H1 (cell line): Measurements from ENCODE around the gene PLPPR2.

Experiments used
- POLR2A ChIP-seq, 2 experiments: IDR thresholded peaks; 1 replicate in 1 of 2; 2 replicates in 1 of 2; pipeline ENCODE4 v1.6.1; 2011; ENCODE audit warnings: low read depth in 2 of 2, low read length in 2 of 2, mild to moderate bottlenecking in 2 of 2; ENCODE audit errors: control extremely low read depth in 1 of 2
- POLR2AphosphoS5 ChIP-seq: IDR thresholded peaks from 2 replicates; pipeline ENCODE4 v1.6.1; 2011; ENCODE audit warnings: low read depth, low read length
- TBP ChIP-seq: IDR thresholded peaks from 2 replicates; pipeline ENCODE4 v1.6.1; 2011; ENCODE audit warnings: low read depth, low read length, improper control_type of control experiment
- TEAD4 ChIP-seq: IDR thresholded peaks from 2 replicates; pipeline ENCODE4 v1.6.1; 2012; ENCODE audit warnings: low read depth, low read length, inconsistent platforms, mixed read lengths
- ZNF274 ChIP-seq: IDR thresholded peaks from 2 replicates; pipeline ENCODE4 v1.7.0; 2012; ENCODE audit warnings: low read length, borderline replicate concordance; ENCODE audit errors: extremely low read depth
- TF ChIP-seq, protein P1 (sequence below), 3 experiments: IDR thresholded peaks; 1 replicate in 2 of 3; 2 replicates in 1 of 3; pipeline versions ENCODE4 v1.5.1 to v1.6.1; 2011; ENCODE audit warnings: low read length in 3 of 3, mild to moderate bottlenecking in 3 of 3, inconsistent platforms in 2 of 3, low read depth in 1 of 3, moderate library complexity in 1 of 3; ENCODE audit not compliant: insufficient read depth in 1 of 3; ENCODE audit errors: control extremely low read depth in 1 of 3

DNA sequence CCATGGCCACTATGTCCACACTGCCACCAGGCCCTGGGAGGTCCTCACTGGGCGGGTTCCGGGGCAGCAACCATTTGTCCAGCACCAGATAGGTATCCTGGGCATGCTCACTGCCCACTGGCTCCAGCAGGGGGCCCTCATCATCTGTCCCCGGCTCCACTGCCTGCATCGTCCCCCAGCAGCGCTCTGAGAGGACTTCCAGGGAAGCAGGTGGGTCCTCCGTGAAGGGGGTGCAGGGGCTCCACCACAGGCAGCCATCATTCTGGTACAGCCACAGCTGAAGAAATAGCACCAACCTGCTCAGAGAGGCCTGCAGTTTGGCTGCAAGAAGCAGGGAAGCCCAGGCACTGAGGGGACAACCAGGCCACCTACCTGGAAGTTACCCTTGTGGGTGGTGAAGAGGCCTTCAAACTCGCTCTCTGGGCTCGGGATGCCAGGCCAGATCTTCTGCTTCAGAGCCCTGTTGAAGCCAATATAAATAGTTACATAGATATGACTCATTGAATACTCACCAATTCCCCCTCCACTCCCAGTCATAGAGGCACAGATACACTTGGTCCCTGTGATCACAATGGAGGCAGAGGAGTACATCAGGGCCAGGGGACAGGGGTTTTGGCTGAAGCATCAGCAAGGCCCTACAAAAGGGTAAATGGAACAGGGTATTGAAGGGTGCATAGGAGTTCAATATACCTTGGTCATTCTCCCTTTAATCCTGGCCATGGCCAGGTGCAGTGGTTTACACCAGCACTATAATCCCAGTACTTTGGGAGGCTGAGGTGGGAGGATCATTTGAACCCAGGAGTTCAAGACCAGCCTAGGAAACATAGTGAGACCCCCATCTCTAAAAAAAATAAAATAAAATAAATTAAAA, 23.3 kb downstream of the PLPPR2 start:
- TF ChIP-seq, protein P1, sequence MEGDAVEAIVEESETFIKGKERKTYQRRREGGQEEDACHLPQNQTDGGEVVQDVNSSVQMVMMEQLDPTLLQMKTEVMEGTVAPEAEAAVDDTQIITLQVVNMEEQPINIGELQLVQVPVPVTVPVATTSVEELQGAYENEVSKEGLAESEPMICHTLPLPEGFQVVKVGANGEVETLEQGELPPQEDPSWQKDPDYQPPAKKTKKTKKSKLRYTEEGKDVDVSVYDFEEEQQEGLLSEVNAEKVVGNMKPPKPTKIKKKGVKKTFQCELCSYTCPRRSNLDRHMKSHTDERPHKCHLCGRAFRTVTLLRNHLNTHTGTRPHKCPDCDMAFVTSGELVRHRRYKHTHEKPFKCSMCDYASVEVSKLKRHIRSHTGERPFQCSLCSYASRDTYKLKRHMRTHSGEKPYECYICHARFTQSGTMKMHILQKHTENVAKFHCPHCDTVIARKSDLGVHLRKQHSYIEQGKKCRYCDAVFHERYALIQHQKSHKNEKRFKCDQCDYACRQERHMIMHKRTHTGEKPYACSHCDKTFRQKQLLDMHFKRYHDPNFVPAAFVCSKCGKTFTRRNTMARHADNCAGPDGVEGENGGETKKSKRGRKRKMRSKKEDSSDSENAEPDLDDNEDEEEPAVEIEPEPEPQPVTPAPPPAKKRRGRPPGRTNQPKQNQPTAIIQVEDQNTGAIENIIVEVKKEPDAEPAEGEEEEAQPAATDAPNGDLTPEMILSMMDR (IDR thresholded peaks at IDR 0.05; ENCODE audit: control extremely low read depth in 1 of 3, insufficient read depth in 1 of 3, low read depth in 1 of 3, low read length in 3 of 3) = peak; percentile 68 to 81 (median 71)
- TF ChIP-seq POLR2A (IDR thresholded peaks at IDR 0.05; ENCODE audit: control extremely low read depth in 1 of 2, low read depth in 2 of 2, low read length in 2 of 2) (0 out of 3 replicates have a peak, but pooled peaks of 1 of the 2 experiments have one; percentile 20), POLR2AphosphoS5 (0 out of 2 replicates have a peak, but pooled peaks have one; percentile 3), ZNF274 (no peak), TEAD4 (no peak), TBP (no peak)
